CMK (cell line): ENCODE results near the gene VWA3A.

Experiments
- DNase-seq: peaks from one replicate; pipeline ENCODE4 v3.0.0-alpha.2; 2010; ENCODE audit warnings: low read depth

VWA3A gene

DNA sequence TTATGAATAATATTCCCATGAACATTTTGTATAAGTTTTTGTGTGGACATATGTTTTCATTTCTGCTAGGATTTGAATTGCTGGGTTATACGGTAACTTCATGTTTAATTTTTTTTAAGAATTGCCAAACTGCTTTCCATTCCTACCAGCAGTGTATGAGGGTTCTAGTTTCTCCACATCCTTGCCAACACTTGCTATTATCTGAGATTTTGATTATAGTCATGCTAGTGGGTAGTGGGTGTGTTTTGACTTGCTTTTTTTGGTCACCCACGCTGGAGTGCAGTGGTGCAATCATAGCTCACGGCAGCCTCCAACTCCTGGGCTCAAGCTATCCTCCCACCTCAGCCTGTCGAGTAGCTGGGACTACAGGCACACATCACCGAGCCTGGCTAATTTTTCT is 110.8 kb downstream of the VWA3A start:
- no peak for DNase-seq

DNA sequence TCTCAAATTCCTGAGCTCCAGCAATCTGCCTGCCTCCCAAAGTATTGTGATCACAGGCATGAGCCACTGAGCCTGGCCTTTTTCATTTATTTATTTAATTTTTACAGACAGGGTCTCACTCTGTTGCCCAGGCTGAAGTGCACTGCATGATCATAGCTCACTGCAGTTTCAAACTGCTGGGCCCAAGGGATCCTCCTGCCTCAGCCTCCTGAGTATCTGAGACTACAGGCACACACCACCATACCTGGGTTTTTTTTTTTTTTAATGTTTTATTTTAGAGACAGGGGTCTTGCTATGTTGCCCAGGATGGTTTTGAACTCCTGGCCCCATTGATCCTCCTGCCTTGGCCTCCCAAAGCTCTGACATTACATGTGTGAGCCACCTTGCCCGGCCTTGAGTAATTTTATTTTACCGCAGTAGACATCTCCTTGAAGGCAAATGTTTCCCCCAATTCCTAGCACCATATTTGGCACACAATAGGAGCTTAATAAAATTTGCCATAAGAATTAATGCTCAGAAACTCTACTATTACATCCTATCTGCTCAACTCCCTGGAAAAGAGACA is 111.8 kb downstream of the VWA3A start:
- no peak for DNase-seq

- no peak for DNase-seq
Observed at GRCh38 chr16:22205577-22206012, 113.3 kb downstream of the VWA3A start.

GRCh38 chr16:22206013-22206841 is 113.9 kb downstream of the VWA3A start, which contains the start of gene EEF2K:
Gene EEF2K (plus strand): TSS chr16:22206278. CDS start chr16:22225730, 19,452 bp downstream.
- peak; percentile 93 for DNase-seq
